GM12875 (cell line): ENCODE data around the gene COL9A3.

Source experiments
- H3K4me3 ChIP-seq: one replicate; pipeline ENCODE4 v1.5.1; 2011; ENCODE audit warnings: low read depth, low read length, control low read depth
- CTCF ChIP-seq: IDR thresholded peaks from 2 replicates; pipeline ENCODE4 v1.5.1; 2011; ENCODE audit warnings: low read depth, mild to moderate bottlenecking, control low read depth, inconsistent platforms, low read length, moderate library complexity, borderline replicate concordance; ENCODE audit not compliant: insufficient read depth

COL9A3 gene

GRCh38 chr20:62889871-62890270, 73.0 kb downstream of the COL9A3 start:
- TF ChIP-seq CTCF, result no peak
- no peak overlapping the region for H3K4me3 ChIP-seq

- no peak for TF ChIP-seq CTCF
- H3K4me3 ChIP-seq, result no peak overlapping the region
Measured at GRCh38 chr20:62890444-62890843, 73.6 kb downstream of the COL9A3 start.
